Muscle of leg (tissue), 11 donors: ENCODE measurements around the gene RFNG. TPM values are rescaled to one million over a fixed set of nuclear protein-coding genes. Genes with fewer than 3 reads are reported as not detected.

Experiments used
- DNase-seq: peaks from one replicate; pipeline ENCODE4 v3.0.0; 2013
- H3K27ac ChIP-seq: one replicate; pipeline ENCODE4 v1.5.1; 2013; ENCODE audit warnings: mild to moderate bottlenecking, low read length, control low read depth
- H3K27me3 ChIP-seq: one replicate; pipeline ENCODE4 v1.6.1; 2013; ENCODE audit warnings: low read length; ENCODE audit not compliant: control insufficient read depth, insufficient read depth
- H3K36me3 ChIP-seq: one replicate; pipeline ENCODE4 v1.6.1; 2013; ENCODE audit warnings: low read length; ENCODE audit not compliant: control insufficient read depth, insufficient read depth
- H3K4me1 ChIP-seq: one replicate; pipeline ENCODE4 v1.6.1; 2013; ENCODE audit warnings: low read length; ENCODE audit not compliant: control insufficient read depth, insufficient read depth
- H3K4me3 ChIP-seq: one replicate; pipeline ENCODE4 v1.5.1; 2013; ENCODE audit warnings: low read length, control low read depth
- H3K9me3 ChIP-seq: replicated peaks from 2 replicates; pipeline ENCODE4 v1.6.1; 2013; ENCODE audit warnings: low read depth, low read length; ENCODE audit not compliant: control insufficient read depth
- WGBS: methylation state at CpG from one replicate; pipeline ENCODE4 v1.1.5; 2013; ENCODE audit warnings: missing lambda C conversion rate; ENCODE audit not compliant: insufficient coverage; 5-methylcytosine and 5-hydroxymethylcytosine counted together
- polyA plus RNA-seq, 8 donors: library from polyadenylated mRNA; unstranded; fragments of 120-200 nt; gene quantifications; one replicate each; pipeline versions ENCODE4 v1.2.1 to v1.2.3, GENCODE V29; 2013; ENCODE audit warnings: inconsistent platforms in 1 of 8, low replicate concordance in 1 of 8; ENCODE audit not compliant: insufficient read length in 8 of 8, insufficient read depth in 1 of 8
- total RNA-seq: library from RNA; stranded (reverse); fragments of 120-200 nt; gene quantifications from one replicate; pipeline ENCODE4 v1.2.4, GENCODE V29; 2013

Gene RFNG
- total and polyA plus RNA-seq, 9 donors = 21.6 to 47.1 (median 31.5) TPM

GRCh38 chr17:82035488-82035887 lies 16.1 kb downstream of the RFNG start:
- Histone ChIP-seq H3K4me3 (no peak overlapping the region), H3K4me1 (peaks cover 31% of the 10 kb centered on the region), H3K9me3 (no peaks in the 10 kb centered on the region), H3K27ac (no peak overlapping the region), H3K27me3 (peaks cover 11% of the 10 kb centered on the region), H3K36me3 (peaks cover 8% of the 10 kb centered on the region)
- DNase-seq = no peak
- WGBS = 85% methylated on average over 5 of the region's 8 CpGs

DNA sequence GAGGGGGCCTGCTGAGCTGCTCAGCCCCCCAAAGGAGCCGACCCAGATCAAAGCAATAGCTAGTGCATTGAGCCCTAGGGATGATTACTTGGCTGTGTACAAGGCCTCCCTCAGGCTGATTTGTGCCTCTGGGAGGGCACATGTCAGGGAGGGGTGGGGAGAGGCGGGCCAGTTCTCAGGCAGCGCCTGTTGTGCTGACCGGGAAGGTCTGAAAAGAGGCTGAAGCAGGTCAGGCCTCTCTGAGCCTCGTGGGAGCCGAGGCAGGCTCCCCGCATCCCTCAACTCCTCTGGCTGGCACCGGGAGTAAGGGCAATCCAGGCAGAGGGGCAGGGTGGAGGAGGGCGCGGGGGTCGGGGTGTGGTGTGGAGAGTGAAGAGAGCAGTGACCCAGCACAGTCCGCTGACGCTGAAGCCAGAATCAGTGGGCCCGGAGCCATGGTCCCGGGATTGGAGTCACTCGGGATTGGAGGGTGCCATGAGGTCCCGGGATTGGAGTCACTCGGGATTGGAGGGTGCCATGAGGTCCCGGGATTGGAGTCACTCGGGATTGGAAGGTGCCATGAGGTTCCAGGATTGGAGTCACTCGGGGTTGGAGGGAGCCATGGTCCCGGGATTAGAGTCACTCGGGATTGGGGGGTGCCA lies 17.1 kb downstream of the RFNG start:
- WGBS = 78% methylated on average over 20 of the region's 23 CpGs
- peaks cover 40% of the 10 kb centered on the region for H3K4me1 ChIP-seq
- no peaks in the 10 kb centered on the region for H3K9me3 ChIP-seq

GRCh38 chr17:82033359-82034085 lies 18.1 kb downstream of the RFNG start:
- DNase-seq = no peak
- WGBS = 87% methylated on average over 20 of the region's 38 CpGs
- Histone ChIP-seq H3K27ac (no peak overlapping the region), H3K4me1 (peaks cover 40% of the 10 kb centered on the region), H3K4me3 (no peak overlapping the region), H3K27me3 (peaks cover 11% of the 10 kb centered on the region), H3K36me3 (peaks cover 8% of the 10 kb centered on the region), H3K9me3 (no peaks in the 10 kb centered on the region)

More for the DNA sequence above, 17.1 kb downstream of the RFNG start:
- Histone ChIP-seq H3K36me3 (peaks cover 8% of the 10 kb centered on the region), H3K27me3 (peaks cover 11% of the 10 kb centered on the region), H3K27ac (no peak overlapping the region), H3K4me3 (no peak overlapping the region)
- no peak for DNase-seq

- Histone ChIP-seq H3K4me3 (peak overlapping the region; percentile 34), H3K27me3 (peaks cover 11% of the 10 kb centered on the region), H3K9me3 (no peaks in the 10 kb centered on the region), H3K27ac (no peak overlapping the region), H3K36me3 (peaks cover 13% of the 10 kb centered on the region), H3K4me1 (peaks cover 38% of the 10 kb centered on the region)
- DNase-seq = no peak
- WGBS = 7% methylated on average over 57 of the region's 59 CpGs
These were observed 19.6 kb downstream of the RFNG start for GRCh38 chr17:82031885-82032627.

GRCh38 chr17:82031303-82031884 lies 20.2 kb downstream of the RFNG start, which contains the start of gene RAC3:
Gene RAC3, plus strand, starts transcription at chr17:82031678. Its CDS starts 84 bp downstream, at chr17:82031762.
- Histone ChIP-seq H3K36me3 (peaks cover 13% of the 10 kb centered on the region), H3K27me3 (peaks cover 11% of the 10 kb centered on the region), H3K9me3 (no peaks in the 10 kb centered on the region), H3K27ac (peak within 1 kb of the TSS; percentile 55), H3K4me1 (peaks cover 31% of the 10 kb centered on the region), H3K4me3 (peak within 1 kb of the TSS; percentile 49)
- peak; percentile 56 for DNase-seq
- under 1% methylated on average over 58 of the region's 96 CpGs for WGBS

GRCh38 chr17:82030470-82031302 lies 20.9 kb downstream of the RFNG start:
- H3K9me3 ChIP-seq = no peaks in the 10 kb centered on the region
- peaks cover 27% of the 10 kb centered on the region for H3K4me1 ChIP-seq
- DNase-seq = peak; percentile 82
- H3K36me3 ChIP-seq = peaks cover 8% of the 10 kb centered on the region
- H3K27ac ChIP-seq = peak overlapping the region; percentile 55
- WGBS = 1% methylated on average over 94 of the region's 94 CpGs
- peak overlapping the region; percentile 49 for H3K4me3 ChIP-seq
- peaks cover 11% of the 10 kb centered on the region for H3K27me3 ChIP-seq

DNA sequence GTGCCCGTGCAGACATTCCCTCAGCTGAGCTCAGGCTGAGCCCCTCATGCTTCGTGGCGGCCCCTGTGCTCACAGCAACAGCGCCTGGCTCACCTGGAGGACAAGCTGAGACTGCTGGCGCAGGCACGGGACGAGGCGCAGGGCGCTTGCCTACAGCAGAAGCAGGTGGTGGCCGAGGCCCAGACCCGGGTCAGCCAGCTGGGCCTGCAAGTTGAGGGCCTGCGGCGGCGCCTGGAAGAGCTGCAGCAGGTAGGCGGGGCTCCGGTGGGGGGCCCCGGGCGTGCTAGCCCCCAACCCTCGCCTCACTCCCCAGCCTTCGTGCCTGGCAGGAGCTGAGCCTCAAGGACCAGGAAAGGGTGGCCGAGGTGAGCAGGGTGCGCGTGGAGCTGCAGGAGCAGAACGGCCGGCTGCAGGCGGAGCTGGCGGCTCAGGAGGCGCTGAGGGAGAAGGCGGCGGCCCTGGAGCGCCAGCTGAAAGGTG lies 21.6 kb downstream of the RFNG start:
- H3K9me3 ChIP-seq = no peaks in the 10 kb centered on the region
- peaks cover 11% of the 10 kb centered on the region for H3K27me3 ChIP-seq
- no peak overlapping the region for H3K27ac ChIP-seq
- WGBS = 40% methylated on average over 30 of the region's 31 CpGs
- no peak for DNase-seq
- peaks cover 27% of the 10 kb centered on the region for H3K4me1 ChIP-seq
- H3K4me3 ChIP-seq = no peak overlapping the region
- peaks cover 8% of the 10 kb centered on the region for H3K36me3 ChIP-seq

DNA sequence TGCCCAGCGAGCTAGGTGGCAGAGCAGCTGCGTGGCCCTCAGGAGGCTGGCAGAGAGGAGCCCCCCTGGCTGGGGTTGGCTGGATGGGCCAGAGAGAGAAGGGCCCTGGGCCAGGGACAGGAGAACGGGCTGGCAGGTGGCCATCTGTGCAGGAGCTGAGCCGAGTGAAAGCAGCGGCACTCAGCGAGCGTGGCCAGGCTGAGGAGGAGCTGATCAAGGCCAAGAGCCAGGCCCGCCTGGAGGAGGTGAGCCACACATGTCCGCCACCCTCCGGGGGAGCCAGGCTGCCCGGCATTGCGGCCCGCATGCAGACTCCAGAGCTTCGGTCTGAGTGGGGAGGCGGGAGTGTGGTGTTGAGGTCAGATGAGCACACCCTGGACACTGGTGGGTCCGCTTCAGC lies 22.2 kb downstream of the RFNG start:
- Histone ChIP-seq H3K4me1 (peaks cover 28% of the 10 kb centered on the region), H3K27ac (no peak overlapping the region), H3K27me3 (peaks cover 11% of the 10 kb centered on the region), H3K36me3 (peaks cover 8% of the 10 kb centered on the region), H3K4me3 (no peak overlapping the region), H3K9me3 (no peaks in the 10 kb centered on the region)
- no peak for DNase-seq
- 86% methylated on average over 14 of the region's 16 CpGs for WGBS

DNA sequence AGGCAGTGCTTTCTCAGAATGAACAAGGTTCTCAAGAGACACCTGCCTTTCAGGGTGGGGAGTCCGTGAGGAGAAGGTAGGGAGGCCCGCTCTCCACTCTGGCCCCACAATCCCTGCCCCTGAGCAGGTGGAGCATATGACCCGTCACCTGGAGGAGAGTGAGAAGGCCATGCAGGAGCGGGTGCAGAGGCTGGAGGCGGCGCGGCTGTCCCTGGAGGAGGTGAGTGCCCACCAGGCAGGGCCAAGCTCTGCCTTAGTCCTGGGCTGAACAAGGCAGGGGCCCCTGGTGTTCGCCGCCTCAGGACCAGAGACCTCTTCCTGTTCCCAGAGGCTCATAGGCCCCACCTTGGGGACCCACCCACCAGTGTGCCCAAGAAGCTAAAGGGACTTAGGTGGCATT lies 22.6 kb downstream of the RFNG start:
- 94% methylated on average over 5 of the region's 9 CpGs for WGBS
- DNase-seq = no peak
- H3K36me3 ChIP-seq = peaks cover 5% of the 10 kb centered on the region
- no peak overlapping the region for H3K4me3 ChIP-seq
- H3K9me3 ChIP-seq = no peaks in the 10 kb centered on the region
- peaks cover 11% of the 10 kb centered on the region for H3K27me3 ChIP-seq
- peaks cover 32% of the 10 kb centered on the region for H3K4me1 ChIP-seq
- H3K27ac ChIP-seq = no peak overlapping the region
